Measurements from ENCODE around the gene BCOR.

The BCOR gene

DNA sequence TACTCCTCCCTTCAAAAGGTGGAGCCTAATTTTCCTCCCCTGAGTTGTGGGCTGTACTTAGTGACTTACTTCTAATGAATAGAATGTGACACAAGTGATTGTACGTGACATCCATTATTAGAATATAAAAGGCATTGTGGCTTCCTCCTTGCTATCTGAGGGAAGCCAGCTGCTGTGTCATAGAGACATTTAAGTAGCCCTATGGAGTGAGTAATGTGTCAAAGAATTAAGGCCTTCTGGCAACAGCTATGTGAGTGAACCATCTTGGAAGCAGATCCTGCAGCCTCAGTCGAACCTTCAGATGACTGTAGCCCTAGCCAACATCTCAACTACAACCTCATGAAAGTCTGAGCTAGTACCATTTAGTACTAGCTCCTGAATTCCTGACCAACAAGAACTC is 76.1 kb downstream of the BCOR start:
- ATAC-seq (ENCODE audit: low read depth) (no peak), DNase-seq (ENCODE audit: low spot score) (no peak)
- no peaks in the 10 kb centered on the region for H3K9me3 ChIP-seq (ENCODE audit: severe bottlenecking)
- no peaks in the 10 kb centered on the region for H3K36me3 ChIP-seq (ENCODE audit: low read depth)
- no peaks in the 10 kb centered on the region for H3K27me3 ChIP-seq (ENCODE audit: insufficient read depth, poor library complexity, severe bottlenecking)
- H3K27ac ChIP-seq (ENCODE audit: poor library complexity, severe bottlenecking) = no peak overlapping the region
- H3K4me3 ChIP-seq (ENCODE audit: severe bottlenecking) = no peak overlapping the region
- H3K4me1 ChIP-seq (ENCODE audit: insufficient read depth, poor library complexity, severe bottlenecking) = no peaks in the 10 kb centered on the region
- no peak for TF ChIP-seq CTCF (IDR thresholded peaks at IDR 0.05; ENCODE audit: poor library complexity, severe bottlenecking)

- no peaks in the 10 kb centered on the region for H3K9me3 ChIP-seq (ENCODE audit: severe bottlenecking)
- no peak overlapping the region for H3K27ac ChIP-seq (ENCODE audit: poor library complexity, severe bottlenecking)
- no peak overlapping the region for H3K4me3 ChIP-seq (ENCODE audit: severe bottlenecking)
- no peak for ATAC-seq (ENCODE audit: low read depth)
- H3K36me3 ChIP-seq (ENCODE audit: low read depth) = no peaks in the 10 kb centered on the region
- H3K4me1 ChIP-seq (ENCODE audit: insufficient read depth, poor library complexity, severe bottlenecking) = no peaks in the 10 kb centered on the region
- no peak for DNase-seq (ENCODE audit: low spot score)
- TF ChIP-seq CTCF (IDR thresholded peaks at IDR 0.05; ENCODE audit: poor library complexity, severe bottlenecking) = no peak
- no peaks in the 10 kb centered on the region for H3K27me3 ChIP-seq (ENCODE audit: insufficient read depth, poor library complexity, severe bottlenecking)
These were observed 78.2 kb downstream of the BCOR start for GRCh38 chrX:40019541-40019940.

GRCh38 chrX:40018041-40018440 is 79.7 kb downstream of the BCOR start:
- Histone ChIP-seq H3K4me3 (ENCODE audit: severe bottlenecking) (no peak overlapping the region), H3K4me1 (ENCODE audit: insufficient read depth, poor library complexity, severe bottlenecking) (no peaks in the 10 kb centered on the region), H3K27me3 (ENCODE audit: insufficient read depth, poor library complexity, severe bottlenecking) (no peaks in the 10 kb centered on the region), H3K9me3 (ENCODE audit: severe bottlenecking) (no peaks in the 10 kb centered on the region), H3K27ac (ENCODE audit: poor library complexity, severe bottlenecking) (no peak overlapping the region), H3K36me3 (ENCODE audit: low read depth) (no peaks in the 10 kb centered on the region)
- ATAC-seq (ENCODE audit: low read depth) = no peak
- no peak for DNase-seq (ENCODE audit: low spot score)
- TF ChIP-seq CTCF (IDR thresholded peaks at IDR 0.05; ENCODE audit: poor library complexity, severe bottlenecking) = no peak

DNA sequence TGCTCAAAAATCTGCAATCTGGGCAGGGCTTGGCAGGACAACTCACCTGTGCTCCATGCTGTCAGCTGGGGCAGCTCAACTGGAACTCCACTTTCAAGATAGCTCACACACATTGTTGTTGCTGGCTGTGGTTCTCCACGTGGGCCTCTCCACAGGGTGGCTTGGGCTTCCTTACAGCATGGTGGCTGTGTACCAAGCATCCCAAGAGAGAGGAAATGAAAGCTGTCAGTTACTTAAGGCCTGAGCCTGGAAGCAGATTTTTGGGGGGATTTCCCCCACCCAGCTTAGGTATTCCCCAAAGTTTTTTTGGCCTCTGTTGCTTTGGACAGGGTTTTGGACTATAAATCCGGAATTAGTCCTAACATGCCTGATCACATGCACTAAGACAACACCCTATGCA is 81.0 kb downstream of the BCOR start:
- peaks cover 10% of the 10 kb centered on the region for H3K4me1 ChIP-seq (ENCODE audit: insufficient read depth, poor library complexity, severe bottlenecking)
- no peak overlapping the region for H3K27ac ChIP-seq (ENCODE audit: poor library complexity, severe bottlenecking)
- no peak overlapping the region for H3K4me3 ChIP-seq (ENCODE audit: severe bottlenecking)
- H3K27me3 ChIP-seq (ENCODE audit: insufficient read depth, poor library complexity, severe bottlenecking) = no peaks in the 10 kb centered on the region
- H3K9me3 ChIP-seq (ENCODE audit: severe bottlenecking) = no peaks in the 10 kb centered on the region
- H3K36me3 ChIP-seq (ENCODE audit: low read depth) = no peaks in the 10 kb centered on the region
- DNase-seq (ENCODE audit: low spot score) (no peak), ATAC-seq (ENCODE audit: low read depth) (no peak)
- TF ChIP-seq CTCF (IDR thresholded peaks at IDR 0.05; ENCODE audit: poor library complexity, severe bottlenecking) = no peak

- Histone ChIP-seq H3K36me3 (ENCODE audit: low read depth) (no peaks in the 10 kb centered on the region), H3K9me3 (ENCODE audit: severe bottlenecking) (no peaks in the 10 kb centered on the region), H3K4me3 (ENCODE audit: severe bottlenecking) (no peak overlapping the region), H3K27me3 (ENCODE audit: insufficient read depth, poor library complexity, severe bottlenecking) (no peaks in the 10 kb centered on the region), H3K4me1 (ENCODE audit: insufficient read depth, poor library complexity, severe bottlenecking) (peaks cover 12% of the 10 kb centered on the region), H3K27ac (ENCODE audit: poor library complexity, severe bottlenecking) (no peak overlapping the region)
- no peak for TF ChIP-seq CTCF (IDR thresholded peaks at IDR 0.05; ENCODE audit: poor library complexity, severe bottlenecking)
- DNase-seq (ENCODE audit: low spot score) (no peak), ATAC-seq (ENCODE audit: low read depth) (no peak)
These were observed 82.1 kb downstream of the BCOR start for GRCh38 chrX:40015693-40016092.

Measured in RWPE2 (cell line).